Neural progenitor cell (in vitro differentiated cells): Measurements from ENCODE around the gene SHROOM3. TPM values are rescaled to one million over a fixed set of nuclear protein-coding genes. Genes with fewer than 3 reads are reported as not detected.

Source experiments
- DNase-seq: peaks from one replicate; pipeline ENCODE4 v3.0.0-alpha.2; 2016; ENCODE audit warnings: low spot score
- H2AFZ ChIP-seq: fragments of 200-600 bp; sonication (generic); replicated peaks from 2 replicates; pipeline ENCODE4 v1.6.1; 2016; ENCODE audit warnings: antibody characterized with exemption
- H3F3A ChIP-seq: fragments of 200-600 bp; sonication (generic); 2 replicates; pipeline ENCODE4 v1.6.1; 2016; ENCODE audit warnings: antibody characterized with exemption, low read depth
- H3K27ac ChIP-seq: fragments of 200-600 bp; sonication (generic); 2 replicates; pipeline ENCODE4 v1.5.1; 2016; ENCODE audit warnings: mild to moderate bottlenecking
- H3K27me3 ChIP-seq: fragments of 200-600 bp; sonication (generic); 2 replicates; pipeline ENCODE4 v1.6.1; 2016; ENCODE audit warnings: mild to moderate bottlenecking, moderate library complexity
- H3K36me3 ChIP-seq: fragments of 200-600 bp; sonication (generic); 2 replicates; pipeline ENCODE4 v1.5.1; 2016
- H3K4me1 ChIP-seq: fragments of 200-600 bp; sonication (generic); 2 replicates; pipeline ENCODE4 v1.6.1; 2016; ENCODE audit warnings: mixed run types
- H3K4me2 ChIP-seq: fragments of 200-600 bp; sonication (generic); 2 replicates; pipeline ENCODE4 v1.6.1; 2016
- H3K4me3 ChIP-seq: fragments of 200-600 bp; sonication (generic); 2 replicates; pipeline ENCODE4 v1.5.1; 2016
- H3K79me2 ChIP-seq: fragments of 200-600 bp; sonication (generic); 2 replicates; pipeline ENCODE4 v1.6.1; 2016; ENCODE audit warnings: low read depth
- H3K9ac ChIP-seq: fragments of 200-600 bp; sonication (generic); 2 replicates; pipeline ENCODE4 v1.6.1; 2016
- H3K9me3 ChIP-seq: fragments of 200-600 bp; sonication (generic); 2 replicates; pipeline ENCODE4 v1.5.1; 2016; ENCODE audit warnings: low read depth
- H4K20me1 ChIP-seq: fragments of 200-600 bp; sonication (generic); 2 replicates; pipeline ENCODE4 v1.6.1; 2016; ENCODE audit warnings: low read depth
- H3K27ac Mint-ChIP-seq: 3 replicates; pipeline ENCODE4 v1.8.0; 2021; ENCODE audit warnings: mixed read lengths
- H3K27me3 Mint-ChIP-seq: 2 replicates; pipeline ENCODE4 v1.8.0; 2022; ENCODE audit warnings: low read depth, mild to moderate bottlenecking, inconsistent platforms, moderate library complexity, mixed read lengths; ENCODE audit not compliant: insufficient read depth
- H3K36me3 Mint-ChIP-seq: 3 replicates; pipeline ENCODE4 v1.8.0; 2021; ENCODE audit warnings: mixed read lengths
- H3K4me1 Mint-ChIP-seq: 3 replicates; pipeline ENCODE4 v1.8.0; 2021; ENCODE audit warnings: mixed read lengths
- H3K4me3 Mint-ChIP-seq: 3 replicates; pipeline ENCODE4 v1.8.0; 2021; ENCODE audit warnings: mild to moderate bottlenecking, moderate library complexity, mixed read lengths
- H3K9me3 Mint-ChIP-seq: 3 replicates; pipeline ENCODE4 v1.8.0; 2020; ENCODE audit warnings: mixed read lengths
- CTCF ChIP-seq: fragments of 200-600 bp; sonication (generic); IDR thresholded peaks from 2 replicates; pipeline ENCODE4 v1.5.1; 2017; ENCODE audit warnings: antibody characterized with exemption, mild to moderate bottlenecking
- EZH2 ChIP-seq: fragments of 200-600 bp; sonication (generic); IDR thresholded peaks from 2 replicates; pipeline ENCODE4 v1.6.1; 2017; ENCODE audit warnings: antibody characterized with exemption, mild to moderate bottlenecking, moderate library complexity
- EZH2phosphoT487 ChIP-seq: fragments of 200-600 bp; sonication (generic); IDR thresholded peaks from 2 replicates; pipeline ENCODE4 v1.6.1; 2017; ENCODE audit warnings: antibody characterized with exemption
- microRNA counts: library from miRNA; unstranded; fragments of <30 nt; microRNA quantifications from one replicate; lab custom pipeline; 2016
- microRNA-seq: library from miRNA; unstranded; fragments of <30 nt; microRNA quantifications from one replicate; pipeline ENCODE4, GENCODE V29; 2016
- small RNA-seq: library from RNA; depleted of rRNA; stranded (forward); fragments of <200 nt; gene quantifications from one replicate; pipeline ENCODE3, GENCODE V24; 2015
- total RNA-seq: library from RNA; depleted of rRNA; stranded (reverse); fragments of >200 nt; gene quantifications from 2 replicates; pipeline ENCODE4 v1.2.3, GENCODE V29; 2015; ENCODE audit warnings: low replicate concordance

SHROOM3 gene
- total RNA-seq, 1 donor from 2014 or later, result 36.6 TPM

GRCh38 chr4:76830964-76831703, 396.1 kb downstream of the SHROOM3 start:
- peaks cover 2% of the 10 kb centered on the region for H3K27me3 Mint-ChIP-seq
- Histone ChIP-seq H3K79me2 (no peaks in the 10 kb centered on the region), H3K4me2 (peak overlapping the region; percentile 48), H3F3A (peaks cover 12% of the 10 kb centered on the region), H3K27ac (no peak overlapping the region), H3K4me1 (peaks cover 20% of the 10 kb centered on the region), H3K4me3 (no peak overlapping the region), H3K9ac (no peak overlapping the region), H3K36me3 (no peaks in the 10 kb centered on the region), H4K20me1 (no peaks in the 10 kb centered on the region), H3K27me3 (no peaks in the 10 kb centered on the region), H2AFZ (peak overlapping the region; percentile 65), H3K9me3 (no peaks in the 10 kb centered on the region)
- peak; percentile 50 for DNase-seq
- peaks cover 3% of the 10 kb centered on the region for H3K9me3 Mint-ChIP-seq
- H3K4me1 Mint-ChIP-seq, result peaks cover 40% of the 10 kb centered on the region
- no peaks in the 10 kb centered on the region for H3K36me3 Mint-ChIP-seq
- H3K27ac Mint-ChIP-seq, result peak overlapping the region; percentile 88
- TF ChIP-seq EZH2 (no peak), CTCF (no peak), EZH2phosphoT487 (no peak)
- H3K4me3 Mint-ChIP-seq, result peak overlapping the region; percentile 41

- Histone ChIP-seq H3K9ac (no peak overlapping the region), H4K20me1 (no peaks in the 10 kb centered on the region), H3K9me3 (no peaks in the 10 kb centered on the region), H3K27ac (no peak overlapping the region), H2AFZ (peak overlapping the region; percentile 24), H3K79me2 (no peaks in the 10 kb centered on the region), H3K4me2 (no peak overlapping the region), H3K27me3 (no peaks in the 10 kb centered on the region), H3K4me1 (peaks cover 20% of the 10 kb centered on the region), H3K36me3 (no peaks in the 10 kb centered on the region), H3F3A (peaks cover 12% of the 10 kb centered on the region), H3K4me3 (no peak overlapping the region)
- peak overlapping the region; percentile 25 for H3K27ac Mint-ChIP-seq
- peaks cover 2% of the 10 kb centered on the region for H3K27me3 Mint-ChIP-seq
- TF ChIP-seq EZH2, result no peak
- TF ChIP-seq EZH2phosphoT487, result no peak
- TF ChIP-seq CTCF, result no peak
- peak overlapping the region; percentile 64 for H3K4me3 Mint-ChIP-seq
- H3K36me3 Mint-ChIP-seq, result no peaks in the 10 kb centered on the region
- H3K9me3 Mint-ChIP-seq, result peaks cover 3% of the 10 kb centered on the region
- DNase-seq, result no peak
- peaks cover 40% of the 10 kb centered on the region for H3K4me1 Mint-ChIP-seq
Measured at GRCh38 chr4:76831711-76832373, 396.8 kb downstream of the SHROOM3 start.

MicroRNAs within 50 kb of the gene (microRNA counts, 767-probe panel; counts per million panel counts)
- 460 counts per million, percentile 90 among the panel's probes with 10 or more counts for microRNA hsa-miR-548ah-5p (lab: Ali Mortazavi, UCI)

Small RNA genes lying within 50 kb of the gene (microRNA-seq; reads per million reads assigned to microRNA genes)
- gene MIR4450 (0.73 reads per million), gene MIR548AH (29.0 reads per million, percentile 60 among the genes with 10 or more reads in this experiment)

Small RNA genes lying within 50 kb of the gene (small RNA-seq; reads per million reads assigned to genes)
- gene MIR4450 (not detected), gene RF00278 (not detected), gene RNU6-145P (not detected)

Other genes with a start within 250 kb of the SHROOM3 start
- gene SCARB2, start 221.4 kb upstream of the SHROOM3 start, total RNA-seq, result 67.1 and 97.4 TPM in 2 replicates
- gene FAM47E, start 183.5 kb upstream of the SHROOM3 start, total RNA-seq, result 3.5 and 7.0 TPM in 2 replicates
- gene STBD1, start 128.5 kb upstream of the SHROOM3 start, total RNA-seq, result 2.5 and 5.4 TPM in 2 replicates
- not detected in 2 replicates for gene CCDC158, start 14.1 kb upstream of the SHROOM3 start, total RNA-seq